GM19099 (cell line): ENCODE measurements around the gene LCE1F.

Source experiments
- POLR2A ChIP-seq: IDR thresholded peaks from 3 replicates; pipeline ENCODE4 v1.6.1; 2011; ENCODE audit warnings: low read depth; ENCODE audit not compliant: insufficient read length; ENCODE audit errors: extremely low read depth

Gene LCE1F

GRCh38 chr1:152759453-152760173 is 15.3 kb upstream of the LCE1F start:
- TF ChIP-seq POLR2A: no peak

- TF ChIP-seq POLR2A: no peak
These were observed 14.3 kb upstream of the LCE1F start for GRCh38 chr1:152760551-152761190.

- no peak for TF ChIP-seq POLR2A
These were observed 13.2 kb upstream of the LCE1F start for GRCh38 chr1:152761609-152762213.

GRCh38 chr1:152768847-152769533 is 6.0 kb upstream of the LCE1F start:
- TF ChIP-seq POLR2A: no peak

GRCh38 chr1:152770411-152770810 is 4.5 kb upstream of the LCE1F start:
- TF ChIP-seq POLR2A: no peak

GRCh38 chr1:152776361-152776760 is 1.4 kb downstream of the LCE1F start:
- no peak for TF ChIP-seq POLR2A

GRCh38 chr1:152777510-152778137 is 2.7 kb downstream of the LCE1F start:
- no peak for TF ChIP-seq POLR2A

- no peak for TF ChIP-seq POLR2A
These were observed 8.2 kb downstream of the LCE1F start for GRCh38 chr1:152783095-152783494.

- TF ChIP-seq POLR2A: no peak
These were observed 11.1 kb downstream of the LCE1F start, which contains the start of gene LCE1E for GRCh38 chr1:152786077-152786476. Gene LCE1E (plus strand): TSS chr1:152786257. CDS start chr1:152787300, 1,043 bp downstream.

GRCh38 chr1:152795686-152796085 is 20.7 kb downstream of the LCE1F start:
- no peak for TF ChIP-seq POLR2A

GRCh38 chr1:152796421-152796820 is 21.5 kb downstream of the LCE1F start, which contains the start of gene LCE1D:
Gene LCE1D (plus strand): TSS chr1:152796721. CDS start chr1:152797795, 1,074 bp downstream.
- TF ChIP-seq POLR2A: no peak

- TF ChIP-seq POLR2A: no peak
These were observed 26.4 kb downstream of the LCE1F start for GRCh38 chr1:152801333-152801732.

GRCh38 chr1:152806576-152806975 is 31.6 kb downstream of the LCE1F start, which contains the start of gene LCE1C:
Gene LCE1C (minus strand): TSS chr1:152806651. CDS start chr1:152805478, 1,173 bp downstream.
- TF ChIP-seq POLR2A: no peak

- no peak for TF ChIP-seq POLR2A
These were observed 36.1 kb downstream of the LCE1F start for GRCh38 chr1:152811050-152811449.

GRCh38 chr1:152811671-152812070 is 36.7 kb downstream of the LCE1F start, which contains the start of gene LCE1B:
Gene LCE1B (plus strand): TSS chr1:152811971. CDS start chr1:152812447, 476 bp downstream.
- no peak for TF ChIP-seq POLR2A
